Measurements from ENCODE around the gene IPO4.

IPO4 gene

GRCh38 chr14:24139272-24139934 lies 49.2 kb downstream of the IPO4 start:
- no peak for DNase-seq (ENCODE audit: extremely low read depth, insufficient read length)
- Histone ChIP-seq H3K36me3 (ENCODE audit: control insufficient read depth, insufficient read depth, low read length) (peaks cover 22% of the 10 kb centered on the region), H3K4me3 (replicated peaks; ENCODE audit: low read depth, low read length) (peak overlapping the region; percentile 74)

GRCh38 chr14:24138396-24139271 lies 50.0 kb downstream of the IPO4 start:
- H3K27me3 ChIP-seq (replicated peaks; ENCODE audit: control insufficient read depth, insufficient read depth, low read length): no peaks in the 10 kb centered on the region
- H3K4me3 ChIP-seq (replicated peaks; ENCODE audit: low read depth, low read length): no peak overlapping the region
- TF ChIP-seq, protein P1, sequence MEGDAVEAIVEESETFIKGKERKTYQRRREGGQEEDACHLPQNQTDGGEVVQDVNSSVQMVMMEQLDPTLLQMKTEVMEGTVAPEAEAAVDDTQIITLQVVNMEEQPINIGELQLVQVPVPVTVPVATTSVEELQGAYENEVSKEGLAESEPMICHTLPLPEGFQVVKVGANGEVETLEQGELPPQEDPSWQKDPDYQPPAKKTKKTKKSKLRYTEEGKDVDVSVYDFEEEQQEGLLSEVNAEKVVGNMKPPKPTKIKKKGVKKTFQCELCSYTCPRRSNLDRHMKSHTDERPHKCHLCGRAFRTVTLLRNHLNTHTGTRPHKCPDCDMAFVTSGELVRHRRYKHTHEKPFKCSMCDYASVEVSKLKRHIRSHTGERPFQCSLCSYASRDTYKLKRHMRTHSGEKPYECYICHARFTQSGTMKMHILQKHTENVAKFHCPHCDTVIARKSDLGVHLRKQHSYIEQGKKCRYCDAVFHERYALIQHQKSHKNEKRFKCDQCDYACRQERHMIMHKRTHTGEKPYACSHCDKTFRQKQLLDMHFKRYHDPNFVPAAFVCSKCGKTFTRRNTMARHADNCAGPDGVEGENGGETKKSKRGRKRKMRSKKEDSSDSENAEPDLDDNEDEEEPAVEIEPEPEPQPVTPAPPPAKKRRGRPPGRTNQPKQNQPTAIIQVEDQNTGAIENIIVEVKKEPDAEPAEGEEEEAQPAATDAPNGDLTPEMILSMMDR (IDR thresholded peaks at IDR 0.05; ENCODE audit: insufficient read depth, low read length, poor library complexity, severe bottlenecking): no peak
- DNase-seq (ENCODE audit: extremely low read depth, insufficient read length): no peak
- peaks cover 16% of the 10 kb centered on the region for H3K36me3 ChIP-seq (ENCODE audit: control insufficient read depth, insufficient read depth, low read length)

More at GRCh38 chr14:24139272-24139934, 49.2 kb downstream of the IPO4 start:
- TF ChIP-seq, protein P1 (IDR thresholded peaks at IDR 0.05; ENCODE audit: insufficient read depth, low read length, poor library complexity, severe bottlenecking): no peak
- no peaks in the 10 kb centered on the region for H3K27me3 ChIP-seq (replicated peaks; ENCODE audit: control insufficient read depth, insufficient read depth, low read length)

DNA sequence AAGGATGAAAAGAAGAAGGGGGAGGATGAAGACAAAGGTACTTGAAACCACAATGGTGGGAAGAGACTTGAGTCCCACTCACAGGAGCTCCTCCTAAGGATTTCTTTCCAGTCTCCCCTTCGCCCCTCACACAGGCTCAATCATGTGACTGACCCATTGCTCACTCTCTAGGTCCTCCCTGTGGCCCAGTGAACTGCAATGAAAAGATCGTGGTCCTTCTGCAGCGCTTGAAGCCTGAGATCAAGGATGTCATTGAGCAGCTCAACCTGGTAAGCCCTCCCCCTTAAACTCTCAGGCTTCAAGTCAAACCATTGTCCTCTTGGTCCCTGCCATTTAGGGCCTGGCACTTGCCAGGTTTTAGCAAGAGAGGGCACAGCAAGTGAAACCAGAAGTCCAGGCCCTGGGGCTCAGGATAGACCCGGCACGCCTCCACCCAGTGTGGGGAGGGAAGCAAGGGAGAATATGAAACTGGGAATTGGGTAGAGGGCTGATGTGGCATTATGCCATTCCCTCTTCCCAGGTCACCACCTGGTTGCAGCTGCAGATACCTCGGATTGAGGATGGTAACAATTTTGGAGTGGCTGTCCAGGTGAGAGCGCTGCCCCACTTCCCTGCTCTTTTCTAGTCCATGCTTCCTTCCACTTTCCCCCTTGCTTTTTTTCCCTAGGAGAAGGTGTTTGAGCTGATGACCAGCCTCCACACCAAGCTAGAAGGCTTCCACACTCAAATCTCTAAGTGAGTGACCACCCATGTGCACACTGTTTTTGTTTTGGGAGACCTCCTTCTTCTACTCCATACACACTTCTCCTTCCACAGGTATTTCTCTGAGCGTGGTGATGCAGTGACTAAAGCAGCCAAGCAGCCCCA lies 50.9 kb downstream of the IPO4 start:
- Histone ChIP-seq H3K36me3 (ENCODE audit: control insufficient read depth, insufficient read depth, low read length) (peaks cover 14% of the 10 kb centered on the region), H3K27me3 (replicated peaks; ENCODE audit: control insufficient read depth, insufficient read depth, low read length) (no peaks in the 10 kb centered on the region), H3K4me3 (replicated peaks; ENCODE audit: low read depth, low read length) (no peak overlapping the region)
- DNase-seq (ENCODE audit: extremely low read depth, insufficient read length): no peak
- TF ChIP-seq, protein P1 (IDR thresholded peaks at IDR 0.05; ENCODE audit: insufficient read depth, low read length, poor library complexity, severe bottlenecking): no peak

- no peak for DNase-seq (ENCODE audit: extremely low read depth, insufficient read length)
- TF ChIP-seq, protein P1 (IDR thresholded peaks at IDR 0.05; ENCODE audit: insufficient read depth, low read length, poor library complexity, severe bottlenecking): no peak
- Histone ChIP-seq H3K4me3 (replicated peaks; ENCODE audit: low read depth, low read length) (peak overlapping the region; percentile 87), H3K27me3 (replicated peaks; ENCODE audit: control insufficient read depth, insufficient read depth, low read length) (no peaks in the 10 kb centered on the region), H3K36me3 (ENCODE audit: control insufficient read depth, insufficient read depth, low read length) (peaks cover 14% of the 10 kb centered on the region)
These were observed 51.7 kb downstream of the IPO4 start for GRCh38 chr14:24136684-24137528.
